Purkinje cell (primary cell): ENCODE measurements around the gene NYAP1. TPM values are rescaled to one million over a fixed set of nuclear protein-coding genes. Genes with fewer than 3 reads are reported as not detected.

Experiments used
- polyA plus RNA-seq: library from polyadenylated mRNA; unstranded; fragments of >200 nt; fragmentation: Nextera tagmentation; gene quantifications from 2 replicates; pipeline ENCODE4 v1.2.1, GENCODE V29; 2014

The NYAP1 gene
- polyA plus RNA-seq: not detected in 2 replicates

GRCh38 chr7:100483722-100484672 is at the start of gene NYAP1:
NYAP1 (plus strand) TSS chr7:100483927; CDS start chr7:100485312, 1,385 bp downstream.

GRCh38 chr7:100464210-100464660 is 19.5 kb upstream of the NYAP1 start, which contains the start of gene SPACDR:
SPACDR (minus strand) TSS chr7:100464260; CDS start chr7:100464025, 235 bp downstream.

DNA sequence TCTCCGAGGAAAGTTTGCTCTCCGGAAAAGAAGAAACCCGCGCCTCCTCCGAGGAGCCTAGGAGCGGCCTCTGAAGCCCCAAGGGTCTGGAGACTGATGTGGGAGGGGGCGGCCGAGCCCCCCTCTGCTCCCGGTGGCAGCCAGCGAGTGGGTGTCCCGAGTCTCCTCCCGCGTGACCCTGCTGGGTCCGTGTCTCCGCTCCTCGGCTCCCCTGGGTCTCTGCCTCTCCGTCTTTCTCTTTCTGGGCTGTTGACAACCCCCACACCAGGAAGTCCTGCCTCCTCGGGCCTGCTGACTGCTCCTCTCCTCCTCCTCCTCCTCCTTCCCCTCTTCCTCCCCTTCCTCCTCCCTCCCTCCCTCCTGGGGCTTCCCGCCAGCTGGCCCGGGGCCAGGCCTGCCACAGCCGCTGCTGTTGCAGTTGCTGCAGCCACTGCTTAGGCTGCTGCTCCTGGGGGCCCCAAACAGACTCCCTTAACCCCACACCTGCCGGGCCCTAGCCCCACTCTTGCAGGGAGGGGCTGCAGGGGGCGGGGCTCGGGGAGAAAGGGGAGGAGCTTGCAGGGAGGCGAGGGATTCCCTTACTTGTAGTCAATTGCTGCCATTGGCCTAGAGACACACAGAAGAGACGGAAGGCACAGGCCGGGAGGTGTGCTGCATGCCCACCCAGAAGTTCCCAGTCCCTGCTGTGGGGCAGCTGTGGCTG is 4.6 kb upstream of the NYAP1 start, which contains the start of gene TSC22D4:
TSS of gene TSC22D4 (minus strand) at position 257 of the 703 bp plus-strand sequence. CDS start 1,176 bp downstream, outside the sequence.

GRCh38 chr7:100538654-100539435 is 55.1 kb downstream of the NYAP1 start, which contains the start of gene AGFG2:
AGFG2 (plus strand) TSS chr7:100539203; CDS start chr7:100539347, 144 bp downstream.

Other genes with a start within 250 kb of the NYAP1 start
- gene SPDYE3, start 176.2 kb upstream of the NYAP1 start, polyA plus RNA-seq: 1.0 and 2.3 TPM in 2 replicates
- 1.9 and 9.4 TPM in 2 replicates for gene PILRB, start 125.8 kb upstream of the NYAP1 start, polyA plus RNA-seq
- 5.6 and 8.2 TPM in 2 replicates for gene PILRA, start 110.4 kb upstream of the NYAP1 start, polyA plus RNA-seq
- gene ZCWPW1, start 55.2 kb upstream of the NYAP1 start, polyA plus RNA-seq: 8.7 and 9.3 TPM in 2 replicates
- 7.8 and 8.8 TPM in 2 replicates for gene MEPCE, start 54.1 kb upstream of the NYAP1 start, polyA plus RNA-seq
- gene PPP1R35, start 47.4 kb upstream of the NYAP1 start, polyA plus RNA-seq: 6.0 and 6.2 TPM in 2 replicates
- gene SPACDR, start 19.7 kb upstream of the NYAP1 start, polyA plus RNA-seq: 0.66 and 1.3 TPM in 2 replicates
- gene TSC22D4, start 4.7 kb upstream of the NYAP1 start, polyA plus RNA-seq: 2.3 and 2.4 TPM in 2 replicates
- gene AGFG2, start 55.3 kb downstream of the NYAP1 start, polyA plus RNA-seq: 12.1 and 14.5 TPM in 2 replicates
- gene SAP25, start 90.0 kb downstream of the NYAP1 start, polyA plus RNA-seq: not detected in 2 replicates
- 0.34 TPM in 1 of 2 replicates, not detected in the other for gene LRCH4, start 102.2 kb downstream of the NYAP1 start, polyA plus RNA-seq
- not detected in 2 replicates for gene FBXO24, start 102.4 kb downstream of the NYAP1 start, polyA plus RNA-seq
- gene PCOLCE, start 118.4 kb downstream of the NYAP1 start, polyA plus RNA-seq: 0.43 TPM in 1 of 2 replicates, not detected in the other
- gene MOSPD3, start 128.6 kb downstream of the NYAP1 start, polyA plus RNA-seq: 0.34 and 2.2 TPM in 2 replicates
- 0.17 and 0.55 TPM in 2 replicates for gene TFR2, start 157.6 kb downstream of the NYAP1 start, polyA plus RNA-seq
- gene ACTL6B, start 172.5 kb downstream of the NYAP1 start, polyA plus RNA-seq: 15.7 and 21.5 TPM in 2 replicates
- gene GNB2, start 189.8 kb downstream of the NYAP1 start, polyA plus RNA-seq: 3.3 and 3.8 TPM in 2 replicates
- gene GIGYF1, start 210.3 kb downstream of the NYAP1 start, polyA plus RNA-seq: 1.1 and 1.4 TPM in 2 replicates
- gene POP7, start 222.2 kb downstream of the NYAP1 start, polyA plus RNA-seq: 21.3 and 34.3 TPM in 2 replicates
- gene EPO, start 236.5 kb downstream of the NYAP1 start, polyA plus RNA-seq: not detected in 2 replicates
- not detected in 2 replicates for gene ZAN, start 249.7 kb downstream of the NYAP1 start, polyA plus RNA-seq